ENCODE results near the gene FAR2.
A peak's percentile ranks its signal among the peaks of the same experiment; 100 is the strongest.
"Not testable (repeated sequence)": the region's sequence is repeated elsewhere in the genome, so short reads cannot be mapped to it uniquely, and the experiment has no call there.

Gene FAR2

GRCh38 chr12:29229937-29230336 lies 80.9 kb downstream of the FAR2 start:
- FAIRE-seq = no peak
- DNase-seq (ENCODE audit: insufficient read length, low spot score) = no peak

GRCh38 chr12:29230800-29231560 lies 81.9 kb downstream of the FAR2 start:
- DNase-seq (ENCODE audit: insufficient read length, low spot score) (no peak), FAIRE-seq (no peak)

- FAIRE-seq = no peak
- DNase-seq (ENCODE audit: insufficient read length, low spot score) = no peak
These were observed 83.0 kb downstream of the FAR2 start for GRCh38 chr12:29232086-29232485.

GRCh38 chr12:29234552-29234951 lies 85.5 kb downstream of the FAR2 start:
- DNase-seq (ENCODE audit: insufficient read length, low spot score) (no peak), FAIRE-seq (no peak)

- DNase-seq (ENCODE audit: insufficient read length, low spot score) (no peak), FAIRE-seq (no peak)
These were observed 86.0 kb downstream of the FAR2 start for GRCh38 chr12:29234965-29235626.

- DNase-seq (ENCODE audit: insufficient read length, low spot score) (no peak), FAIRE-seq (no peak)
These were observed 89.8 kb downstream of the FAR2 start for GRCh38 chr12:29238822-29239291.

GRCh38 chr12:29239336-29239735 lies 90.3 kb downstream of the FAR2 start:
- no peak for FAIRE-seq
- no peak for DNase-seq (ENCODE audit: insufficient read length, low spot score)

GRCh38 chr12:29240441-29240840 lies 91.4 kb downstream of the FAR2 start:
- no peak for FAIRE-seq
- DNase-seq (ENCODE audit: insufficient read length, low spot score) = no peak

- peak; percentile 85 for FAIRE-seq
- peak; percentile 9 for DNase-seq (ENCODE audit: insufficient read length, low spot score)
These were observed 92.9 kb downstream of the FAR2 start for GRCh38 chr12:29241821-29242591.

- peak; percentile 11 for FAIRE-seq
- no peak for DNase-seq (ENCODE audit: insufficient read length, low spot score)
These were observed 93.9 kb downstream of the FAR2 start for GRCh38 chr12:29242921-29243431.

GRCh38 chr12:29244159-29244765 lies 95.2 kb downstream of the FAR2 start:
- FAIRE-seq = no peak
- DNase-seq (ENCODE audit: insufficient read length, low spot score) = no peak

GRCh38 chr12:29245246-29245645 lies 96.2 kb downstream of the FAR2 start:
- no peak for FAIRE-seq
- no peak for DNase-seq (ENCODE audit: insufficient read length, low spot score)

GRCh38 chr12:29249930-29250329 lies 100.9 kb downstream of the FAR2 start:
- FAIRE-seq = no peak

GRCh38 chr12:29253906-29254625 lies 105.0 kb downstream of the FAR2 start:
- no peak for FAIRE-seq
- no peak for DNase-seq (ENCODE audit: insufficient read length, low spot score)

More at GRCh38 chr12:29249930-29250329, 100.9 kb downstream of the FAR2 start:
- DNase-seq (ENCODE audit: insufficient read length, low spot score) = no peak

- DNase-seq (ENCODE audit: insufficient read length, low spot score) = no peak
- no peak for FAIRE-seq
These were observed 106.0 kb downstream of the FAR2 start for GRCh38 chr12:29255042-29255441.

- DNase-seq (ENCODE audit: insufficient read length, low spot score) (no peak), FAIRE-seq (no peak)
These were observed 107.5 kb downstream of the FAR2 start for GRCh38 chr12:29256598-29256997.

GRCh38 chr12:29257687-29258086 lies 108.6 kb downstream of the FAR2 start:
- DNase-seq (ENCODE audit: insufficient read length, low spot score); FAIRE-seq: not testable (repeated sequence)

GRCh38 chr12:29264424-29264823 lies 115.3 kb downstream of the FAR2 start:
- FAIRE-seq (no peak), DNase-seq (ENCODE audit: insufficient read length, low spot score) (no peak)

- FAIRE-seq (no peak), DNase-seq (ENCODE audit: insufficient read length, low spot score) (no peak)
These were observed 120.8 kb downstream of the FAR2 start for GRCh38 chr12:29269706-29270408.

Measured in GM19239 (cell line).